ENCODE results near the gene TYK2. TPM values are rescaled to one million over a fixed set of nuclear protein-coding genes. Genes with fewer than 3 reads are reported as not detected.
A peak's percentile ranks its signal among the peaks of the same experiment; 100 is the strongest.
"Not testable (repeated sequence)": the region's sequence is repeated elsewhere in the genome, so short reads cannot be mapped to it uniquely, and the experiment has no call there.

Gene TYK2
- total and polyA plus RNA-seq, 8 donors, result 120 to 185 (median 151) TPM

- H3K27ac ChIP-seq, result no peak overlapping the region
- no peaks in the 10 kb centered on the region for H3K9me3 ChIP-seq
- peak; percentile 78 to 95 for TF ChIP-seq CTCF (IDR thresholded peaks at IDR 0.05)
- no peak overlapping the region for H3K4me3 ChIP-seq
- DNase-seq, result peak; percentile 77 to 89 (median 84)
- H3K36me3 ChIP-seq, result peaks cover 0 to 38% of the 10 kb centered on the region in 2 donors
- peak; percentile 84 for ATAC-seq
- no peaks in the 10 kb centered on the region for H3K27me3 ChIP-seq
- intact Hi-C loops (cut with DNase I), result no loop called here
- peaks cover 5 to 21% of the 10 kb centered on the region in 2 donors for H3K4me1 ChIP-seq
These were observed 8.6 kb upstream of the TYK2 start for GRCh38 chr19:10388957-10389356.

- Histone ChIP-seq H3K9me3 (no peaks in the 10 kb centered on the region), H3K4me3 (no peak overlapping the region), H3K36me3 (no peaks in the 10 kb centered on the region), H3K4me1 (peaks cover 5 to 41% of the 10 kb centered on the region in 2 donors), H3K27me3 (no peaks in the 10 kb centered on the region), H3K27ac (no peak overlapping the region)
- ATAC-seq, result no peak
- intact Hi-C loops (cut with DNase I), result loop anchor here in 1 of 2 donors (5.0 kb wide), 1 partner anchor 127 kb away; no protein-coding TSS in a partner anchor
- no peak for TF ChIP-seq CTCF (IDR thresholded peaks at IDR 0.05)
- DNase-seq, result no peak
These were observed 4.2 kb upstream of the TYK2 start for GRCh38 chr19:10384580-10384979.

- DNase-seq, ATAC-seq, H3K27me3 ChIP-seq, H3K9me3 ChIP-seq, H3K36me3 ChIP-seq, H3K4me3 ChIP-seq: not testable (repeated sequence)
- H3K27ac ChIP-seq, result peak overlapping the region in 1 of 2 donors; percentile 24
- peaks cover 0 to 44% of the 10 kb centered on the region in 2 donors for H3K4me1 ChIP-seq
- intact Hi-C loops (cut with DNase I), result loop anchor here in 1 of 2 donors (5.0 kb wide), 1 partner anchor 126 kb away; no protein-coding TSS in a partner anchor
These were observed 2.8 kb upstream of the TYK2 start for GRCh38 chr19:10383223-10383499.

GRCh38 chr19:10379880-10380312, 476 bp downstream of the TYK2 start:
- DNase-seq (no peak), ATAC-seq (peak; percentile 1)
- TF ChIP-seq CTCF (IDR thresholded peaks at IDR 0.05), result no peak
- no peaks in the 10 kb centered on the region for H3K9me3 ChIP-seq
- peak overlapping the region; percentile 57 to 95 for H3K27ac ChIP-seq
- peaks cover 0 to 52% of the 10 kb centered on the region in 2 donors for H3K4me1 ChIP-seq
- H3K27me3 ChIP-seq, result no peaks in the 10 kb centered on the region
- intact Hi-C loops (cut with DNase I), result loop anchor here in 1 of 2 donors (5.0 kb wide), 1 partner anchor 123 kb away; no protein-coding TSS in a partner anchor
- peak overlapping the region; percentile 82 to 88 for H3K4me3 ChIP-seq
- peaks cover 0 to 27% of the 10 kb centered on the region in 2 donors for H3K36me3 ChIP-seq

GRCh38 chr19:10378124-10378523, 2.2 kb downstream of the TYK2 start:
- H3K27ac ChIP-seq, result no peak overlapping the region
- H3K9me3 ChIP-seq, result no peaks in the 10 kb centered on the region
- peaks cover 0 to 63% of the 10 kb centered on the region in 2 donors for H3K4me1 ChIP-seq
- no peak for TF ChIP-seq CTCF (IDR thresholded peaks at IDR 0.05)
- no peak for ATAC-seq
- DNase-seq, result no peak
- intact Hi-C loops (cut with DNase I), result no loop called here
- no peak overlapping the region for H3K4me3 ChIP-seq
- peaks cover 0 to 39% of the 10 kb centered on the region in 2 donors for H3K36me3 ChIP-seq
- no peaks in the 10 kb centered on the region for H3K27me3 ChIP-seq

GRCh38 chr19:10377140-10377640, 3.2 kb downstream of the TYK2 start:
- H3K27me3 ChIP-seq; H3K27ac ChIP-seq; DNase-seq; H3K4me3 ChIP-seq; ATAC-seq; intact Hi-C loops (cut with DNase I); H3K9me3 ChIP-seq: not testable (repeated sequence)
- peaks cover 0 to 45% of the 10 kb centered on the region in 2 donors for H3K36me3 ChIP-seq
- H3K4me1 ChIP-seq, result peaks cover 0 to 62% of the 10 kb centered on the region in 2 donors
